Testis (tissue), 3 donors: ENCODE results near the gene NCKAP5. TPM values are rescaled to one million over a fixed set of nuclear protein-coding genes. Genes with fewer than 3 reads are reported as not detected.

Experiments used
- DNase-seq: peaks from one replicate; pipeline ENCODE4 v3.0.0-alpha.2; 2019
- H3K27ac ChIP-seq, 2 donors: fragments of 200-600 bp; sonication (generic); one replicate each; pipeline ENCODE4 v1.5.1; 2019
- H3K27me3 ChIP-seq: fragments of 200-600 bp; sonication (generic); one replicate; pipeline ENCODE4 v1.5.1; 2019
- H3K36me3 ChIP-seq: fragments of 200-600 bp; sonication (generic); one replicate; pipeline ENCODE4 v1.5.1; 2017; ENCODE audit warnings: low read depth; ENCODE audit errors: missing control alignments
- H3K4me1 ChIP-seq: fragments of 200-600 bp; sonication (generic); one replicate; pipeline ENCODE4 v1.5.1; 2019
- H3K4me3 ChIP-seq, 2 donors: fragments of 200-600 bp; sonication (generic); one replicate each; pipeline ENCODE4 v1.5.1; 2017 to 2019
- H3K9me3 ChIP-seq: fragments of 200-600 bp; sonication (generic); one replicate; pipeline ENCODE4 v1.5.1; 2017
- CTCF ChIP-seq, 3 experiments: fragments of 450-650 bp in 2 of 3; fragments of 200-600 bp in 1 of 3; sonication (generic) in 1 of 3; IDR thresholded peaks; one replicate each; pipeline ENCODE4 v1.5.1; 2016 to 2019; ENCODE audit warnings: antibody characterized with exemption in 3 of 3, mild to moderate bottlenecking in 2 of 3, moderate library complexity in 1 of 3
- POLR2A ChIP-seq: fragments of 450-650 bp; IDR thresholded peaks from one replicate; pipeline ENCODE4 v1.6.1; 2017; ENCODE audit warnings: antibody characterized with exemption, mild to moderate bottlenecking, moderate library complexity
- WGBS, 2 donors: methylation state at CpG; one replicate each; pipeline ENCODE4 v1.1.5; 2018; 5-methylcytosine and 5-hydroxymethylcytosine counted together
- intact Hi-C: fragments of 100-400 bp; cut with DNase I; formaldehyde crosslinking; loops from one replicate; pipeline ENCODE4 v1.15.1; 2023; ENCODE audit warnings: low total_unique reads
- polyA plus RNA-seq: library from polyadenylated mRNA; stranded (reverse); fragments of 350-450 nt; fragmentation: Illumina TruSeq; extraction: RNeasy Lipid Tissue Mini Kit (QIAGEN cat#74804); gene quantifications from one replicate; pipeline ENCODE4 v1.2.3, GENCODE V29; 2014; ENCODE audit warnings: low read depth, low replicate concordance; ENCODE audit not compliant: insufficient read depth
- total RNA-seq, 2 donors: library from RNA; depleted of rRNA; stranded (reverse); fragments of >200 nt; gene quantifications; one replicate each; pipeline ENCODE4 v1.2.3, GENCODE V29; 2016

The NCKAP5 gene
- total and polyA plus RNA-seq, 3 donors from 2014 or later = 3.0 to 7.6 (median 6.3) TPM

GRCh38 chr2:132782176-132782783, 786.0 kb downstream of the NCKAP5 start:
- no peak for DNase-seq
- 71 to 75% methylated on average over 4 to 7 of the region's 7 CpGs for WGBS, 2 donors
- intact Hi-C loops = no loop called here
- Histone ChIP-seq H3K36me3 (no peaks in the 10 kb centered on the region), H3K4me3 (no peak overlapping the region), H3K27me3 (no peaks in the 10 kb centered on the region), H3K27ac (no peak overlapping the region), H3K4me1 (no peaks in the 10 kb centered on the region), H3K9me3 (no peaks in the 10 kb centered on the region)
- TF ChIP-seq CTCF (IDR thresholded peaks at IDR 0.05) = no peak
- TF ChIP-seq POLR2A = no peak

- Histone ChIP-seq H3K27ac (no peak overlapping the region), H3K9me3 (no peaks in the 10 kb centered on the region), H3K4me3 (no peak overlapping the region), H3K36me3 (no peaks in the 10 kb centered on the region), H3K27me3 (no peaks in the 10 kb centered on the region), H3K4me1 (no peaks in the 10 kb centered on the region)
- DNase-seq = no peak
- no peak for TF ChIP-seq POLR2A
- no peak for TF ChIP-seq CTCF (IDR thresholded peaks at IDR 0.05)
- 62 to 77% methylated on average over 5 of the region's 5 CpGs for WGBS, 2 donors
- intact Hi-C loops = no loop called here
These were observed 787.6 kb downstream of the NCKAP5 start for GRCh38 chr2:132780651-132781050.

- no peaks in the 10 kb centered on the region for H3K9me3 ChIP-seq
- no peak overlapping the region for H3K27ac ChIP-seq
- intact Hi-C loops = no loop called here
- DNase-seq = no peak
- no peaks in the 10 kb centered on the region for H3K4me1 ChIP-seq
- H3K4me3 ChIP-seq = no peak overlapping the region
- TF ChIP-seq CTCF (IDR thresholded peaks at IDR 0.05) (no peak), POLR2A (no peak)
- WGBS, 2 donors = 60 to 72% methylated on average over 1 of the region's 1 CpG
- H3K36me3 ChIP-seq = no peaks in the 10 kb centered on the region
- no peaks in the 10 kb centered on the region for H3K27me3 ChIP-seq
These were observed 789.0 kb downstream of the NCKAP5 start for GRCh38 chr2:132779206-132779721.

- Histone ChIP-seq H3K4me3 (no peak overlapping the region), H3K27me3 (no peaks in the 10 kb centered on the region), H3K36me3 (no peaks in the 10 kb centered on the region), H3K4me1 (no peaks in the 10 kb centered on the region), H3K9me3 (no peaks in the 10 kb centered on the region), H3K27ac (no peak overlapping the region)
- intact Hi-C loops = no loop called here
- TF ChIP-seq CTCF (IDR thresholded peaks at IDR 0.05) (no peak), POLR2A (no peak)
- WGBS, 2 donors = 82 to 83% methylated on average over 3 of the region's 3 CpGs
- DNase-seq = no peak
These were observed 792.0 kb downstream of the NCKAP5 start for GRCh38 chr2:132776287-132776686.

- 63 to 67% methylated on average over 2 of the region's 2 CpGs for WGBS, 2 donors
- H3K4me3 ChIP-seq = no peak overlapping the region
- no peak for DNase-seq
- no peaks in the 10 kb centered on the region for H3K4me1 ChIP-seq
- intact Hi-C loops = no loop called here
- H3K36me3 ChIP-seq = no peaks in the 10 kb centered on the region
- TF ChIP-seq POLR2A (no peak), CTCF (IDR thresholded peaks at IDR 0.05) (no peak)
- H3K27ac ChIP-seq = no peak overlapping the region
- no peaks in the 10 kb centered on the region for H3K9me3 ChIP-seq
- no peaks in the 10 kb centered on the region for H3K27me3 ChIP-seq
These were observed 794.1 kb downstream of the NCKAP5 start for GRCh38 chr2:132774189-132774588.
